GM18858 (cell line): ENCODE data around the gene PIAS1.

Source experiments
- ATAC-seq: cut with Tn5 transposase; IDR thresholded peaks from one replicate; pipeline ENCODE4 v1.9.1; 2021; ENCODE audit not compliant: unreplicated experiment

The PIAS1 gene

DNA sequence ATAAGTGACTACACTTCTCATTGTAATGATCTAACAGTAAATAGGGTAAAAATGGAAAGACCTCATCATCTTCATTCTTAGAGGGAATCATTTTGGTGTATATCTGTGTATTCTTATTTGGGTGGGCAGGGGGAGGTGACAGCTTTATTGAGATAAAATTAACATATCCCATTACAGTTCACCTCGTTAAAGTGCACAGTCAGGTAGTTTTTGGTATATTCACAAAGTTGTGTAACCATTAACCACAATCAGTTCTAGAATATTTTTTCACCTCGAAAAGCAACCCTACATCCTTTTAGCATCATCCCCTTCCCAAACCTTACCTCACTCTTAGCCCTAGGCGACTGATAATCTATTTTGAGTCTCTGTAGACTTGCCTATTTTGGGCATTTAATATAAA lies 8.1 kb downstream of the PIAS1 start:
- ATAC-seq = no peak

DNA sequence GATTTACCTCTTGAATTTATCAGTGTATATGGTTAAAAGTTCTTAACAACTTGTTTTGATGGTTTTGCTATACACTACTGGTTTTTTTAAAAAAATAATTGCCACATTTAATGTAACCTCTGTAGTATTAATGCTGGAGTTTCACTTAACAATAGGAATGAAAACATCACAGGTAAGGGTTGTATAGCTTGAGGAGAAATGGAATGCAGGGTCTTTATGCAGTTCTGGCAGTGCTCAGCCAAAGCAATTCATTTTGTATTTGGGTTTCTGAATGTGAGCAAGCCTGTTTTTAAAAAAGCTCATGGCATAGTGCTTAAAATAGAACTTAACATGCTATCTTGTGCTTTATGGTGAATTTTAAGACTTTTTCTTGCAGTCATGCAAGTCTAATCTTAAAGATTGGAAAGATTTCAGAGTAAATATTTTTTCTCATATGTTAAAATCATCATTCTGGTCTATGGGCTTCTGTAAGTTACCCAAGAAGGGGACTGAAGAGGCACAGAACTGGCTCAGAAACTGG lies 8.9 kb downstream of the PIAS1 start:
- no peak for ATAC-seq

DNA sequence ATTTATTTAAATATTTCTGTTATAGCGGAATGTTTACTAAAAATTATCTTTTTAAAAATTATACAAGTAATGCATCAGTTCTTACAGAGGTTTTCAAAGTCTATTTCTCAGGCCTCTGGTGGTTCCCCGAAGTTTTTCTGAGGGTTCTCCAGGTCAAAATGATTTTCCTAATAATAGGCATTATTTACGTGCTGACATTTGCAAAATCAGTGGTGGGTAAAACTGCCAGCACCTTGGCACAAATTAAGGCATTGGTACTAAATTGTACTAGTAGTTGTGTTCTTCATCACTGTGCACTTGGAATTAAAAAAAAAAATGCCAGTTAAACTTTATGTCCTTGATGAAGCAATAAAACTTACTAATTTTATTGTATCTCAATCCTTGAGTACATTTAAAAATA lies 9.5 kb downstream of the PIAS1 start:
- ATAC-seq = no peak

DNA sequence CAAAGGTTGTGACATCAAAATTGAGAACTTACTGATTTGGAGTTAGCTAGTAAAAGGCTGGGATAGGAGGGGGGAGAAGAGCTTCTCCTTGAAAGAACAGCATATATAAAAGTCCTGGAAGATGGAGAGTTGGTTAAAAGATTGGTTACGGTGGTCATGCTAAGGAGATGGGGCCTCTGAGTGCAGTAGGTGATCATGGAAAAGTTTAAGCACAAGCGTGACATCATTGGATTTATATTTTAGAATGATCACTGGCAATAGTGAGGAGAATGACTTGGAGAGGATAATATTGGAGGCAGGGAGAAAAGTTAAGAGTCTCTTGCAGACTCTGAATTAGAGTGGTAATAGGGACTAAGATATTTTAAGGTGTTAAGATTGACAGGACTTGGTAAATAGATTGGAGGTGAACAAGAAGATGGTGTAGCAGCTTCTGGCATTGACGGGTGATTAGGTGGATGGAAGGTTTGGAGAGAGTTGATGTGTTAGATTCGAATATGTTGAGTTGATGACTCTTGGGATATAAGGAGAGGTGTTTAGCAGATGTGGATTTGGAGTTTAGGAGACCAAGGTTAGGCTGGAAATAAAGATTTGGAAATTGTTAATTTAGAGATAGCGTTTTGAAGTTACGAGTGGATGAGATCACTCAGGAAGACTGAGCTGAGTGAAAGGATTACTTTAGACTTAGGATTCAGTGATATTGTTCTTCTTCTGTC lies 19.6 kb downstream of the PIAS1 start:
- no peak for ATAC-seq

DNA sequence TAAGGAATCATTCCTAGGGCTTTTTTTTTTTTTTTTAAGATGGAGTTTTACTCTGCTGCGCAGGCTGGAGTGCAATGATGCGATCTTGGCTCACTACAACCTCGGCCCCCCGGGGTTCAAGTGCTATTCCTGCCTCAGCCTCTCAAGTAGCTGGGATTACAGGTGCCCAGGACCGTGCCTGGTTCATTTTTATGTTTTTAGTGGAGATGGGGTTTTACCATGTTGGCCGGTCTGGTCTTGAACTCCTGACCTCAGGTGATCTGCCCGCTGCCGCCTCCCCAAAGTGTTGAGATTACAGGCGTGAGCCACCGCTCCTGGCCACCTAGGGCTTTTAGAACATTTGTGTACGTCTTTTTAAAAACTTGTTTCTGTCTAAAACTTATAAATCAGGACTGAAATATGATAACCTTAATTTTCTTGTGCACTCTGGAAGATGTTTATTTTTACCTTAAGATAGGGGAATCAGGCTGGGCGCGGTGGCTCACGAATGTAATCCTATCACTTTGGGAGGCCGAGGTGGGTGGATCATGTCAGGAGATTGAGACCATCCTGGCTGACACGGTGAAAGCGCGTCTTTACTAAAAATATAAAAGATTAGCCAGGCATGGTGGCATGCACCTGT lies 21.8 kb downstream of the PIAS1 start:
- no peak for ATAC-seq

DNA sequence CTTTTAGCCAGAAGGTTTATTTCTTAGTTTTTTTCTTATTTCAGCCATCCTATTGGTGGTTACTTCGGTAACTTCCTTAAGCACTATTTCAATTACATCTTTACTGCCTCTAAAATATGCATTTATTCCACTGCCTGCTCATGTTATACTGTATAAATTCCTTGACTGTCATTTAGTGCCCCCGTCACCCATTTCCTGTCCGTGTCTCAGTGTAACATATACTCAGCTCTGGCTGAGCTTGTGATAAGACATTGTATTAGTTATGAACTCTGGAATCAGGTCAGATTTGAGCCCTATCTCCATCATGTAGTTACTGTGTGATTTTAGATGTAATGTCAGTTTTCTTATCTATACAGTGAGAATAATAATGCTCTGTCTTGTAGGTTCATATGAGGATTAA lies 24.2 kb downstream of the PIAS1 start:
- ATAC-seq = no peak

DNA sequence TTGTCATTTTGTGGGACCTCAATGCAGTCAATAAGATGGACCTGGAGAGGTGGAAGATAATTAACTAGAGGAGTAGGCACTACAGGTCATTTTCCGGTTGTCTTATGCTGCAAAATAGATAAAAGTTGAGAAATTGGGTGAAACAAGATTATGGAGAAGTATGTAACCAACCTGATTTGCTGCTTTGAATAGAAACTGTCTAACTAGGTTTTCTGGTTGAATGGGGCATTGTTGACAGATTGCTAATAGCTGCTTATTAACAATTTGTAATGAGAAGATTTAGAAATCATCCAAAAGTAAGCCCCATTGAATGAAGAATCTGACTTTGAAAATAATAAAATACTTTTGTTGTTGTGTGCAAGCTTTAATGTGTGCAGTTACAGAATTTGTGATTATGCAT lies 26.2 kb downstream of the PIAS1 start:
- ATAC-seq = no peak

DNA sequence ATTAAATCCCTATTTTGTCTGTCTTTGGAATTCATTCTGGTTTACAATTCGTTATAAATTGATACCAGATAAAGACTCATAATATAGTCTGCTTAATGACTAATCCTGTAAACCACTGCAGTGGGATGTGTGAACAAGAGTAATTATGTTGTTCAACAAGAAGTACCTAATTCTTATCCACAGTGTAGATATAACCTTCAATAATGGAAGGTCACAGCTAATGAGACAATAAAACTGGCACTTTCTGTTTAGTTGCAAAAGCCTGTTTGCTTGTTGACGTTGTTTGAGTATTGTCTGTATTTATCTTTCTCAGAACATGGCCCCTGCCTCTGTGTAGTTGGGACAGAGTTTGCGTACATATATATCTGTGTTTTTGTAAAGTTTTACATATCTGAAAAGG lies 26.7 kb downstream of the PIAS1 start:
- ATAC-seq = no peak

DNA sequence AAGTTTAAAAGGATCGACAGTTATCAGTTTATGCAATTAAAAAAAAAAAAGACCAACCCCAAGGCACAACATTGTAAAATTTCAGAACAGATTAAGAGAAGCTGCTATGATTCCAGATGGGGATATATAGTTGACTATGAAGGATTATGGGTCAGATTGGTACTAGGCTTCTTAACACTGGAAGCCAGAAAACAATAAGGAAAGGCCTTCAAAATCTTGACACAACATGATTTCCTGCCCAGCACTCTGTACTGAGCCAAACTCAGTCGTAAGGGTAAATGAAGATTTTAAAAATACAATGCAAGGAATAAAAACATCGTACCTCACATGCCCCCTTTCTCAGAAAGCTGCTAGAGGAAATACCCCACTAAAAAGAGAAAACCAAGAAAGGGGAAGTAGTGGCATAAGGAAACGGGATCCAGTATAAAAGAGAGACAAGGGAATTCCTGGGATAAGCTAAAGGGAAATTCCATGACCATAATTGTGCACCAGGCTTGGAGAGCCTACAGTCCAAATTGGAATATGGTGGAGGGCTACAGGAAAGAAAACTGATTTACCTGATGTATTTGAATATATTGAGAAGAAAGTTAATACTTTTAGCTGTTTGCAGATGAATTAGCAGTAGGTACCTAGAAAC lies 27.9 kb downstream of the PIAS1 start:
- ATAC-seq = no peak

DNA sequence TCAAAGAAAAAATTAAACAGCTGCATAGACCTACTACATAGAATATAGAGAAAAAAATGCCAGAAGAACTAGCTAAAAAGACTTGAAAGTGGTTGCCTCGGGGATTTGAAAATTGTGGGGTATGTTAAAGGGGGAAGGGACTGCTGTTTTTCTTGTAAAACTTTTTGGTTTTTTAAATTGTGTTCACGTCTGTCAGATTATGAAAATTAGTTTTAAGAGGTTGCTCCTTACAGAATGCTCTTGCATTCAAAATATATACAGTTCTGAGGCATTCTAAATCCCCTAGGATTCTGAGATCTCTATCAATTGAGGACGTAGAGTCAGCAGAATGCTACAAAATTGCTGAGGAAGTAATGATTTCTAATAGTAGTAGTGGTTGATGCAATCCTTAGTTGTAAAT lies 28.6 kb downstream of the PIAS1 start:
- no peak for ATAC-seq

DNA sequence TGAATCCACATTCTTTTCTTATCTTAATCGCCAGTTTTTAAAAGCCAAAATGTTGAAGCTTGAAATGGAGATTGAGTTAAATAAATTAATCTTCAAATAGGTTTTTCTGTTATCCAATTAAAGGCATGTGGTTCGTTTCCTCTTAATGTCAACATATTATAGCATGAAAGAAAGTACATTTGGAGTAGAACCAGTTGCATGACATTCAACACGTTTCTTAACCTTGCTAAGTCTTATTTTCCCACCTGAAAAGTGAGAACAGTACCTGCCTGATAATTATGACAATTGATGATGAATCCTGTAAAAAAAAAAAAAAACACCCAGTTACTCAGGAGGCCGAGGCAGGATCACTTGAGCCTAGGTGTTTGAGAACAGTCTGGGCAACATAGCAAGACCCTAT lies 29.3 kb downstream of the PIAS1 start:
- ATAC-seq = no peak

DNA sequence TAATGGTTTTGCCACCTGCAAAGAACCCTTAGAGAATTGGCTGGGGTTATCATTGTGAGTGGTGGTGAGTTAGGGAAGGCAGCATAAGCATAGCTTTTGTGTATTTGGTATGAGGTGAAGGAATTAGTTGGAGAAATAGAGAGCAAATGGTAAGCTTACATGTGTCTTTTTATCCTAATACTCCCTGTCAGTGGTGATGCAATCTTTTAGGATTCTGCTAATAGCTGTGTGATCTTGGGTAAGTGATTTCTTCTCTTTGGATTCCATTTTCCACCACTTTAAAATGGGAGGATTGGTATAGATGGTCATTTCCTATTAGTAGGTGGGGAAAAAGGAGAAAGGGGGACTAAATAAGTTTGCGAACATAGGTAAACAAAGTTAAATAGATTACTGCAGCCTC lies 30.9 kb downstream of the PIAS1 start:
- no peak for ATAC-seq

DNA sequence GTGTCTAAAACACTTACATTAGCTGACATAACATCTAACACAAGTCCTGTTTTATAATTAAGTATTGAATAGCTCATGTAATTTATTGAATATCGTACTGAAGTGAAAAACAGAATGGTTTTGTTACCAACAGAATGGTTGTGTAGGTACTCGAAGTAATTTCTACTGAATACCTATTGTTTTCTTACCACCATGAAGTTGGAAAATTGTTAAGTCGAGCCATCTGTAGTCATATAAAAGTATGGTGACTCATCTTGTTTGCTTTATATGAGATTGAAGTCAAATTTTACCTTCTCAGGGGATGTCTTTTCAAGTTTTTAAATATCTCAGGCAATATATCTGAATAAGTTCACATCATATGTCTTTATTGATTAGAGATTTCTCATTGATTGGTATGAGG lies 37.6 kb downstream of the PIAS1 start:
- no peak for ATAC-seq

DNA sequence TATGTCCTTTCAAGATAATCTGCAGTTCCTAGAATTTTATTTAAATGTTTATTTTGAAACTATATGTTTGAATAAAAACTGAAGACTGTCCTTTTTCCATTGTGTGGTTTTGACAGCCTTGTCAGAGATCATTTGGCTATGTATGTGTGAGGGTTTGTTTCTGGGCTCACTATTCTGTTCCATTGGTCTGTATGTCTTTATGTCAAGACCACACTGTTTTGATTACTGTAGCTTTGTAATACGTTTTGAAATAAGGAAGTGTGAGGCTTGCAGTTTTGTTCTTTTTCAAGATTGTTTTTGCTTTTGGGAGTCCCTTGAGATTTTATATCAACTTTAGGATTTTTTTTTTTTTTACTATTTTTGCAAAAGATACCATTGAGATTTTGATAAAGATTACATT lies 42.0 kb downstream of the PIAS1 start:
- no peak for ATAC-seq

DNA sequence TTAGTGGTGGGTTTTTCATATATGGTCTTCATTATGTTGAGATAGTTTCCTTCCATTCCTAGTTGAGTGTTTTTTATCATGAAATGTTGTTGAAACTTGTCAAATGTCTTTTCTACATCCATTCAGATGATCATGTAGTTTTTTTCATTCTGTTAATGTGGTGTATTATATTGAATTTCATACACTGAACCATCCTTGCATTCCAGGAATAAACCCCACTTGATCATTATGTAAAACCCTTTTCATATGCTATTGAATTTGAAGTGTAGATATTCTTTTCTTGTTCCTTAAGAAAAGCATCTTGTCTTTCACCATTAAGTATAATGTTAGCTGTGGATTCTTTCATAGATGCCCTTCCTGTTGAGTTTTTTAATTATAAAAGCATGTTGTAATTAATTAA lies 42.9 kb downstream of the PIAS1 start:
- ATAC-seq = no peak

DNA sequence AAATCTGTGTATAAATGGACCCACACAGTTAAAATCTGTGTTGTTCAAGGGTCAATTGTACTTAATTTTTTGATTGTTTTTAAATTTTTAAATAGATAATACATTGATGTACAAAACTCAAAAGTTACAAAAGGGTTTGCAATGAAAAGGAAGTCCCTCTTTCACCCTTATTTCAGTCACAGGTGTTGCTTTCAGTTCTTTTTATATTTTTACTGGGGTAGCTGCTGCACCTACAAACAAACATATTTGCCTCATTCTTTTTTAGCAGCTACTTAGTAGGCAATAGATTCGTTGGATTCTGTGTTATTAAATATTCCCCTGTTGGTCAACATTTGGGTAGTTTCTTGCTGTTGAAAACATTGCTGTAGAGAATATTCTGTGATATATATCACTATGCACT lies 44.4 kb downstream of the PIAS1 start:
- no peak for ATAC-seq

DNA sequence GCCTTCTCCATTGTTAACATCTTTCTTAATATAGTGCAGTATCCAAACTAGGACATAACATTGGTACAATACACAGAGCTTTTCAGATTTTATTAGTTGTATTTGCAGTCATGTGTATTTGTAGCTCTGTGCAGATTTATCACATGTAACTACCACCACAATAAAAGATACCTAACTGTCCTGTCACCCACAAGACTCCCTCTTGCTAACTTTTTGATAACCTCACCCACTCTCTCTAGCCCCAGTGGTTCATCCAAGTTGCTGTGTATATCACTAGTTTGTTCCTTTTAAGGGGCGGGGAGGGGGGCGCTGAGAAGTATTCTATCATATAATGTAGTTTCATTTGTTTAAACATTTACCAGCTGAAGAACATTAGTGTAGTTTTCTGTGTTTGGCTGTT lies 46.1 kb downstream of the PIAS1 start:
- ATAC-seq = no peak

DNA sequence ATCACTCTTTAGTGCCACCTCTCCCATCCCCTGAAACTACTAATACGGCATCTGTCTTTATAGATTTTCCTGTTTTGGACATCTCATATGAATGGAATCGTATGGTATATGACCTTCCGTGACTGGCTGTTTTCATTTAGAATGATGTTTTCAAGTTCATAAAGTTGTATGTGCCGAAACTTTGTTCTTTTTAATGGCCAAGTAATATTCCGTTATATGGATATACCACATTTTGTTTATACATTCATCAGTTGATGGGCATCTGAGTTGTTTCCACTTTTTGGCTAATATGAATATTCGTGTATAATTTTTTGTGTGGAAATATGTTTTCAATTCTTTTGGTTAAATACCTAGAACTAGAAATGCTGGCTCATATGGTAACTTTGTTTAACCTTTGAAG lies 49.5 kb downstream of the PIAS1 start:
- no peak for ATAC-seq

DNA sequence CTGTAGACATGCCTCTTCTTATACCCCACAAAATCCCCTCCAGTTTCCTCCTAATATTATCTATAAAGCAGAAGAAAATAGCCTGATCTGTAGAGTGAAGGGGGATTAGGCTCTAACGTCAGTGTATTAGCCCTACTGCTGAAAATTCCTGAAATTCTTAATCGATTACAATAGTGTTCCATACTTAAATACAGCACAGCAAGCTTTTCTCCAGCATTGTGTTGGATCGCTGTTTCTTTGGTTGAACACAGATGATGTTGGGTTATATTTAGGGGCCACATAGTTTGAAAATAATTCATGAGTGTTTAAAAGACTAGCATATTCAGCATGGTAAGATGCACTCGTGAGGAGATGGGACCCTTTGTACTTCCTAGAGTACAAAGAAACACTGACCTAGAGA lies 52.5 kb downstream of the PIAS1 start:
- no peak for ATAC-seq

DNA sequence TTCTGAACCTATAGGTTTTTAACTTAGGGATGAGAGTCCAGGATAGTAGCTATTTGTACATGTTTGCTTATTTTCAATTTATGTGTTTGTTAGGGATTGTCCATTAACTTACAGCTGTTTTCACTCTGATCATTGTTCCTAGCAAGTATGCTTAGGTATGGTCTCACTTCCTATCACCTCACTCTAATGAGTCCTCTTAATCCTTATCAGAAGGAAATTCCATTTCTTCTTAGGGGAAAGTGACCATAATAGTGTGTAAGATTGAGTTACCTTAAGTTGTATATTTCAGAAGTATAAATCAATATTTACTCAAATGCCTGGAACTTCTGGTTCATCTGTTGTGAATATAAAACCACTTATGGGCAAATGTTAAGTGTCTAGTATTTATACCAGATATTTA lies 53.0 kb downstream of the PIAS1 start:
- no peak for ATAC-seq

DNA sequence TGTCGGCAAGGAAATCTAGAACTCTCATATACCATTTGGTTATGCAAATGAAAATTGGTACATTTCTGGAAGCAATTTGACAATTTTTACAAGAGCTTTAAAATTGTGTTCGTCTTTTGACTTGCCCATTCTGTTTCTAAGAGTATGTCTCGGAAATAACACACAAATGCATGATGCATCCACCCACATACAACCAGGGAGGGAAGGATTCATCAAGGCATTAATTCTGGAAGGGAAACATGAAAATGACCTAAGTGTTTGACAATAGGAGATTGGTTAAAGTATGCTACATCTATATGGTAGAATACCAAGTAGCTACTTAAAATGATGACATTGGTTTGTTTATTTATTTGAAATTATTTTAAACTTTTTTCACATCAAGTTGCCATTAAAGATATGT lies 58.6 kb downstream of the PIAS1 start:
- ATAC-seq = no peak

DNA sequence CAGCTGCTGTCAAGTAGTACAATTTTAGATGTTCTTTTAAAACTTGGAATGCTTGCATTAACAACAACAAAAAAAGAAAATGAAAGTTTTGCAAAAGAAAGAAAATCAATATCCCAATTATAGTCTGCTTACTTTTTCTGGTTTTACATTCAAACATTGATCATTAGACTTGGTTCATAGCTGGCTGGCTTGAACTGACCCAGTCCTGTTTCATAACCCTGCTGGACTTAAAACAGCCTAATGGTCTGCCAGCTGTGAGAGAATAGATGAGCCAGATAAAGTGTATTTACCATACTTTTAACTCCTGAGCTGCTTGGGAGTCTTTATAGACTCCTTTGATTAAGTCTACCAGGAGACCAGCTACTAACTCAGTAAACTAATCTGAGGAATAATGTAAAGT lies 59.2 kb downstream of the PIAS1 start:
- no peak for ATAC-seq
